Liver (tissue), 9 donors: Measurements from ENCODE around the gene HOOK2. TPM values are rescaled to one million over a fixed set of nuclear protein-coding genes. Genes with fewer than 3 reads are reported as not detected.

Experiments
- DNase-seq: peaks from one replicate; pipeline ENCODE4 v3.0.0-alpha.2; 2017; ENCODE audit warnings: low spot score
- H3K27ac ChIP-seq, 2 donors: one replicate each; pipeline ENCODE4 v1.7.0; 2013; ENCODE audit warnings: inconsistent platforms in 2 of 2, low read length in 2 of 2, control low read depth in 1 of 2, low read depth in 1 of 2, mild to moderate bottlenecking in 1 of 2
- H3K27me3 ChIP-seq, 4 donors: one replicate each; pipeline versions ENCODE4 v1.6.1 to v1.7.0; 2013; ENCODE audit warnings: low read length in 3 of 4, inconsistent platforms in 1 of 4, mild to moderate bottlenecking in 1 of 4, moderate library complexity in 1 of 4; ENCODE audit not compliant: control insufficient read depth in 4 of 4, insufficient read depth in 4 of 4
- H3K36me3 ChIP-seq, 4 donors: one replicate each; pipeline versions ENCODE4 v1.6.1 to v1.7.0; 2013; ENCODE audit warnings: low read length in 3 of 4, mild to moderate bottlenecking in 3 of 4, low read depth in 1 of 4, moderate library complexity in 1 of 4; ENCODE audit not compliant: control insufficient read depth in 4 of 4, insufficient read depth in 3 of 4
- H3K4me1 ChIP-seq, 4 donors: one replicate each; pipeline versions ENCODE4 v1.6.1 to v1.7.0; 2013; ENCODE audit warnings: low read length in 3 of 4, mild to moderate bottlenecking in 3 of 4, moderate library complexity in 1 of 4; ENCODE audit not compliant: control insufficient read depth in 4 of 4, insufficient read depth in 4 of 4
- H3K4me3 ChIP-seq, 3 donors: one replicate each; pipeline versions ENCODE4 v1.6.1 to v1.7.0; 2013; ENCODE audit warnings: low read length in 3 of 3, control low read depth in 1 of 3, low read depth in 1 of 3, mild to moderate bottlenecking in 1 of 3
- H3K9ac ChIP-seq, 2 donors: one replicate each; pipeline ENCODE4 v1.7.0; 2013; ENCODE audit warnings: low read length in 2 of 2, mild to moderate bottlenecking in 2 of 2, moderate library complexity in 2 of 2, control low read depth in 1 of 2, low read depth in 1 of 2
- H3K9me3 ChIP-seq, 4 donors: one replicate each; pipeline versions ENCODE4 v1.6.1 to v1.7.0; 2013; ENCODE audit warnings: low read length in 3 of 4; ENCODE audit not compliant: control insufficient read depth in 4 of 4
- EGR1 ChIP-seq, 2 donors: IDR thresholded peaks; 2 replicates each; pipeline ENCODE4 v1.6.1; 2016 to 2018; ENCODE audit warnings: antibody characterized with exemption in 2 of 2, low read depth in 2 of 2
- FOXA1 ChIP-seq: IDR thresholded peaks from 2 replicates; pipeline ENCODE4 v1.6.1; 2016; ENCODE audit warnings: antibody characterized with exemption
- FOXA2 ChIP-seq: IDR thresholded peaks from 2 replicates; pipeline ENCODE4 v1.6.1; 2016; ENCODE audit warnings: antibody characterized with exemption
- GABPA ChIP-seq, 2 donors: IDR thresholded peaks in 1 of 2; conservative IDR thresholded peaks in 1 of 2; 2 replicates each; pipeline ENCODE4 v1.6.1; 2016; ENCODE audit warnings: antibody characterized with exemption in 2 of 2, mild to moderate bottlenecking in 1 of 2, moderate library complexity in 1 of 2
- HNF4A ChIP-seq, 2 donors: conservative IDR thresholded peaks; 2 replicates each; pipeline ENCODE4 v1.6.1; 2016; ENCODE audit warnings: antibody characterized with exemption in 2 of 2, mild to moderate bottlenecking in 2 of 2
- HNF4G ChIP-seq: IDR thresholded peaks from 2 replicates; pipeline ENCODE4 v1.6.1; 2016; ENCODE audit warnings: antibody characterized with exemption
- JUND ChIP-seq, 2 donors: IDR thresholded peaks; 2 replicates each; pipeline ENCODE4 v1.6.1; 2016; ENCODE audit warnings: antibody characterized with exemption in 2 of 2
- NR2F2 ChIP-seq: IDR thresholded peaks from 2 replicates; pipeline ENCODE4 v1.6.1; 2016; ENCODE audit warnings: antibody characterized with exemption
- RAD21 ChIP-seq, 2 donors: IDR thresholded peaks; 2 replicates each; pipeline ENCODE4 v1.6.1; 2016; ENCODE audit warnings: antibody characterized with exemption in 2 of 2, mild to moderate bottlenecking in 2 of 2
- RXRA ChIP-seq, 2 donors: IDR thresholded peaks; 2 replicates each; pipeline ENCODE4 v1.6.1; 2017 to 2018; ENCODE audit warnings: antibody characterized with exemption in 2 of 2, mild to moderate bottlenecking in 1 of 2
- SP1 ChIP-seq: IDR thresholded peaks from 2 replicates; pipeline ENCODE4 v1.6.1; 2018; ENCODE audit warnings: antibody characterized with exemption, mild to moderate bottlenecking
- TAF1 ChIP-seq: conservative IDR thresholded peaks from 2 replicates; pipeline ENCODE4 v1.6.1; 2016; ENCODE audit warnings: antibody characterized with exemption, mild to moderate bottlenecking
- YY1 ChIP-seq: IDR thresholded peaks from 2 replicates; pipeline ENCODE4 v1.6.1; 2016; ENCODE audit warnings: antibody characterized with exemption, mild to moderate bottlenecking
- WGBS: extraction: QIAGEN DNeasy Blood & Tissue Kit; methylation state at CpG from one replicate; pipeline ENCODE4 v1.1.7; 2013; 5-methylcytosine and 5-hydroxymethylcytosine counted together
- polyA plus RNA-seq, 2 donors: library from polyadenylated mRNA; stranded (reverse) in 1 of 2; unstranded in 1 of 2; fragments of 200-250 nt in 1 of 2; fragments of >200 nt in 1 of 2; fragmentation: Nextera tagmentation in 1 of 2; extraction: Ambion mirVana in 1 of 2; gene quantifications; one replicate each; pipeline versions ENCODE4 v1.2.1 to v1.2.3, GENCODE V29; 2013 to 2015
- total RNA-seq, 2 donors: library from RNA; depleted of rRNA; stranded (reverse); fragments of >200 nt; gene quantifications; one replicate each; pipeline ENCODE4 v1.2.3, GENCODE V29; 2014
- TF ChIP-seq, protein P1 (sequence below): IDR thresholded peaks from 2 replicates; pipeline ENCODE4 v1.6.1; 2016; ENCODE audit warnings: antibody characterized with exemption, mild to moderate bottlenecking
- TF ChIP-seq, protein P2 (sequence below): IDR thresholded peaks from 2 replicates; pipeline ENCODE4 v1.6.1; 2016; ENCODE audit warnings: antibody characterized with exemption
- TF ChIP-seq, protein P3 (sequence below): IDR thresholded peaks from 2 replicates; pipeline ENCODE4 v1.6.1; 2016; ENCODE audit warnings: antibody characterized with exemption
- TF ChIP-seq, protein P4 (sequence below): IDR thresholded peaks from 2 replicates; pipeline ENCODE4 v1.6.1; 2016; ENCODE audit warnings: antibody characterized with exemption
- TF ChIP-seq, protein P5 (sequence below): fragments of 150-350 bp; IDR thresholded peaks from 2 replicates; pipeline ENCODE4 v1.5.1; 2017; ENCODE audit warnings: improper control_type of control experiment, low read depth, low read length; ENCODE audit not compliant: missing input control
- donor health status: healthy.
- donor health status: healthy.
- donor health status: healthy.
- donor health status: healthy.
- donor health status: healthy.

HOOK2 gene
- total and polyA plus RNA-seq, 4 donors: 11.3 to 36.4 (median 15.0) TPM

DNA sequence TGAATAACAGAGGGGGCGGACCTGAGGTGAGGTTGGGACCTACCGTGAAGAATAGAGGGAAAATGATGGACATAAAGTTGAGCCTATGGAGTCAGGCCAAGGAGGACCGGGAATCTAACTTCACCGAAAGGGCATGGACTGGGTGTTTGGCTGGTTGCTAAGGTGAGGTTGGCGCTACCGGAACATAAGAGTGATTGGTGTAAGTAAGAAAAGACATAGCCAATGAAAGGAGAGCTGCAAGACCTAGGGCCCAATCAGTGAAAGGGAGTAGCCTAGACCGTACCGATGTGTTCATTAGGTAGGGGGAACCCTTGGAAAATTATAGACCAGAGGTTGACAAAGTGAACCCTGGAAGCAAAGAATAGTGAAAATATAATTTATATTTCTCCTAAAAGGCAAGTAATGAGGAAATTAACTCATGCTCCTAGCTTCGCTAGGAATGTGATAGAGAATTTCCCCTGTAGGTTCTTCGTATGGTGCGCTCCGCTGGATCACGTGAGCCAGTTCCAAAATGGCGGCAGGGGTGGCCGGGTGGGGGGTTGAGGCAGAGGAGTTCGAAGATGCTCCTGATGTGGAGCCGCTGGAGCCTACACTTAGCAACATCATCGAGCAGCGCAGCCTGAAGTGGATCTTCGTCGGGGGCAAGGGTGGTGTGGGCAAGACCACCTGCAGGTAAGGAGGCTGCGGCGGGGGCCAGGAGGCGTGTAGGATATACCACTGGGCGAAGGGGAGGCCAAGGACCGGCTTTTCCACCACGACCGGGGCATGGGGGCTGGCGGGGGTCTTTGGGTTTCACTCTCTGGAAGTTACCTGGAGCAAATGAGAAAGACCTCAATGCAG is 38.1 kb downstream of the HOOK2 start, which contains the start of gene GET3:
TSS of gene GET3 (plus strand) at position 503 of the 840 bp plus-strand sequence. CDS start at position 512, 9 bp downstream.
- peaks cover 11 to 37% (median 32%) of the 10 kb centered on the region in 4 donors for H3K4me1 ChIP-seq
- peak within 1 kb of the TSS; percentile 55 to 91 for H3K9ac ChIP-seq
- peaks cover 0 to 12% (median 5%) of the 10 kb centered on the region in 4 donors for H3K36me3 ChIP-seq
- peak within 1 kb of the TSS; percentile 64 to 98 (median 93) for H3K4me3 ChIP-seq
- peak; percentile 81 for DNase-seq
- WGBS: under 1% methylated on average over 29 of the region's 29 CpGs
- H3K9me3 ChIP-seq: no peaks in the 10 kb centered on the region
- peak within 1 kb of the TSS; percentile 78 to 79 for H3K27ac ChIP-seq
- peak; percentile 55 for TF ChIP-seq NR2F2
- TF ChIP-seq, protein P1, sequence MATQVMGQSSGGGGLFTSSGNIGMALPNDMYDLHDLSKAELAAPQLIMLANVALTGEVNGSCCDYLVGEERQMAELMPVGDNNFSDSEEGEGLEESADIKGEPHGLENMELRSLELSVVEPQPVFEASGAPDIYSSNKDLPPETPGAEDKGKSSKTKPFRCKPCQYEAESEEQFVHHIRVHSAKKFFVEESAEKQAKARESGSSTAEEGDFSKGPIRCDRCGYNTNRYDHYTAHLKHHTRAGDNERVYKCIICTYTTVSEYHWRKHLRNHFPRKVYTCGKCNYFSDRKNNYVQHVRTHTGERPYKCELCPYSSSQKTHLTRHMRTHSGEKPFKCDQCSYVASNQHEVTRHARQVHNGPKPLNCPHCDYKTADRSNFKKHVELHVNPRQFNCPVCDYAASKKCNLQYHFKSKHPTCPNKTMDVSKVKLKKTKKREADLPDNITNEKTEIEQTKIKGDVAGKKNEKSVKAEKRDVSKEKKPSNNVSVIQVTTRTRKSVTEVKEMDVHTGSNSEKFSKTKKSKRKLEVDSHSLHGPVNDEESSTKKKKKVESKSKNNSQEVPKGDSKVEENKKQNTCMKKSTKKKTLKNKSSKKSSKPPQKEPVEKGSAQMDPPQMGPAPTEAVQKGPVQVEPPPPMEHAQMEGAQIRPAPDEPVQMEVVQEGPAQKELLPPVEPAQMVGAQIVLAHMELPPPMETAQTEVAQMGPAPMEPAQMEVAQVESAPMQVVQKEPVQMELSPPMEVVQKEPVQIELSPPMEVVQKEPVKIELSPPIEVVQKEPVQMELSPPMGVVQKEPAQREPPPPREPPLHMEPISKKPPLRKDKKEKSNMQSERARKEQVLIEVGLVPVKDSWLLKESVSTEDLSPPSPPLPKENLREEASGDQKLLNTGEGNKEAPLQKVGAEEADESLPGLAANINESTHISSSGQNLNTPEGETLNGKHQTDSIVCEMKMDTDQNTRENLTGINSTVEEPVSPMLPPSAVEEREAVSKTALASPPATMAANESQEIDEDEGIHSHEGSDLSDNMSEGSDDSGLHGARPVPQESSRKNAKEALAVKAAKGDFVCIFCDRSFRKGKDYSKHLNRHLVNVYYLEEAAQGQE: no peak
- TF ChIP-seq, protein P2, sequence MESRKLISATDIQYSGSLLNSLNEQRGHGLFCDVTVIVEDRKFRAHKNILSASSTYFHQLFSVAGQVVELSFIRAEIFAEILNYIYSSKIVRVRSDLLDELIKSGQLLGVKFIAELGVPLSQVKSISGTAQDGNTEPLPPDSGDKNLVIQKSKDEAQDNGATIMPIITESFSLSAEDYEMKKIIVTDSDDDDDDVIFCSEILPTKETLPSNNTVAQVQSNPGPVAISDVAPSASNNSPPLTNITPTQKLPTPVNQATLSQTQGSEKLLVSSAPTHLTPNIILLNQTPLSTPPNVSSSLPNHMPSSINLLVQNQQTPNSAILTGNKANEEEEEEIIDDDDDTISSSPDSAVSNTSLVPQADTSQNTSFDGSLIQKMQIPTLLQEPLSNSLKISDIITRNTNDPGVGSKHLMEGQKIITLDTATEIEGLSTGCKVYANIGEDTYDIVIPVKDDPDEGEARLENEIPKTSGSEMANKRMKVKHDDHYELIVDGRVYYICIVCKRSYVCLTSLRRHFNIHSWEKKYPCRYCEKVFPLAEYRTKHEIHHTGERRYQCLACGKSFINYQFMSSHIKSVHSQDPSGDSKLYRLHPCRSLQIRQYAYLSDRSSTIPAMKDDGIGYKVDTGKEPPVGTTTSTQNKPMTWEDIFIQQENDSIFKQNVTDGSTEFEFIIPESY: no peak
- TF ChIP-seq SP1: peak; percentile 96
- no peak for TF ChIP-seq FOXA1
- TF ChIP-seq RAD21 (IDR thresholded peaks at IDR 0.05): no peak
- TF ChIP-seq, protein P3, sequence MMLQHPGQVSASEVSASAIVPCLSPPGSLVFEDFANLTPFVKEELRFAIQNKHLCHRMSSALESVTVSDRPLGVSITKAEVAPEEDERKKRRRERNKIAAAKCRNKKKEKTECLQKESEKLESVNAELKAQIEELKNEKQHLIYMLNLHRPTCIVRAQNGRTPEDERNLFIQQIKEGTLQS: no peak
- no peak for TF ChIP-seq FOXA2
- TF ChIP-seq, protein P4, sequence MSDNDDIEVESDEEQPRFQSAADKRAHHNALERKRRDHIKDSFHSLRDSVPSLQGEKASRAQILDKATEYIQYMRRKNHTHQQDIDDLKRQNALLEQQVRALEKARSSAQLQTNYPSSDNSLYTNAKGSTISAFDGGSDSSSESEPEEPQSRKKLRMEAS: peak; percentile 51
- peak; percentile 100 for TF ChIP-seq YY1
- no peak for TF ChIP-seq JUND (IDR thresholded peaks at IDR 0.05)
- TF ChIP-seq EGR1 (IDR thresholded peaks at IDR 0.05; ENCODE audit: low read depth in 2 of 2): no peak
- TF ChIP-seq HNF4G: no peak
- TF ChIP-seq, protein P5, sequence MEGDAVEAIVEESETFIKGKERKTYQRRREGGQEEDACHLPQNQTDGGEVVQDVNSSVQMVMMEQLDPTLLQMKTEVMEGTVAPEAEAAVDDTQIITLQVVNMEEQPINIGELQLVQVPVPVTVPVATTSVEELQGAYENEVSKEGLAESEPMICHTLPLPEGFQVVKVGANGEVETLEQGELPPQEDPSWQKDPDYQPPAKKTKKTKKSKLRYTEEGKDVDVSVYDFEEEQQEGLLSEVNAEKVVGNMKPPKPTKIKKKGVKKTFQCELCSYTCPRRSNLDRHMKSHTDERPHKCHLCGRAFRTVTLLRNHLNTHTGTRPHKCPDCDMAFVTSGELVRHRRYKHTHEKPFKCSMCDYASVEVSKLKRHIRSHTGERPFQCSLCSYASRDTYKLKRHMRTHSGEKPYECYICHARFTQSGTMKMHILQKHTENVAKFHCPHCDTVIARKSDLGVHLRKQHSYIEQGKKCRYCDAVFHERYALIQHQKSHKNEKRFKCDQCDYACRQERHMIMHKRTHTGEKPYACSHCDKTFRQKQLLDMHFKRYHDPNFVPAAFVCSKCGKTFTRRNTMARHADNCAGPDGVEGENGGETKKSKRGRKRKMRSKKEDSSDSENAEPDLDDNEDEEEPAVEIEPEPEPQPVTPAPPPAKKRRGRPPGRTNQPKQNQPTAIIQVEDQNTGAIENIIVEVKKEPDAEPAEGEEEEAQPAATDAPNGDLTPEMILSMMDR: no peak
- peak in 1 of 2 donors; percentile 29 for TF ChIP-seq HNF4A (conservative IDR thresholded peaks at IDR 0.05)
- TF ChIP-seq GABPA (IDR thresholded peaks at IDR 0.05 in 1 of 2, conservative IDR thresholded peaks at IDR 0.05 in 1 of 2): peak; percentile 54 to 83
- peak; percentile 36 to 65 for TF ChIP-seq RXRA (IDR thresholded peaks at IDR 0.05)
- no peak for TF ChIP-seq TAF1
- no peaks in the 10 kb centered on the region for H3K27me3 ChIP-seq
